ENCODE measurements around the gene YAF2.
"Not testable (repeated sequence)": the region's sequence is repeated elsewhere in the genome, so short reads cannot be mapped to it uniquely, and the experiment has no call there.

YAF2 gene

DNA sequence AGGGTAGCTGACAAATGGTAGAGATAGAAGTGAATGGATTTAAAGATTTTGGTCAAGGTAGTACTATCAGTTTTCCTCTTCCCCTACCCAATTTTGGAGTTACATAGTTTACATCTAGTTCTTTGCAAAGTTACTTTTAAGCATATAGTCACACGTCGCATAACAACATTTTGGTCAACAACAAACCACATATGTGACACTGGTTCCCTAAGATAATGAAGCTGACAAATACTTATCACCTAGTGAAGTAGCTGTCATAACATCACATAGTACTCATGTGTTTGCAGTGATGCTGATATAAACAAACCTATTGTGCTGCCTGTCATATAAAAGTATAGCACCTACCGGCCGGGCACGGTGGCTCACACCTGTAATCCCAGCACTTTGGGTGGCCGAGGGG is 45.4 kb downstream of the YAF2 start:
- no peak for DNase-seq (ENCODE audit: low spot score)

GRCh38 chr12:42192258-42192657 is 45.8 kb downstream of the YAF2 start:
- no peak for DNase-seq (ENCODE audit: low spot score)

DNA sequence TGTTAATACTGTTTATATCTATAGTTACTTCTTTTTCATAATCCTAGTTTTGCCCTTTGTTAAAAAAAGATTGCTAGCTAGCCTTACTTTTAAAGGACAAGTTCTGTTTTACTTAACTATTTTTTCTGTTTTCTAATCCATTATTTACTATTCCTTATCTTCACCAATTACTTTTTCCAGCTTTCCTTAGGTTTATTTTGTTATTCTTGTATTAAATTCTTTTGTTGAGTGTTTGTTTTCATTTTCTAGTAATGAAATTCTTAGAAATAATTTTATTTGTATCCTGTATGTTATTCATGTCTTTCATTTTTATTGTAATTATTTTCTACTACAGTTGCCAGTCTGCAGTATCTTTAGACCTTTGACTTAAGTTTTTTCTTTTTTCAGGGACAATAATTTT is 47.7 kb downstream of the YAF2 start:
- DNase-seq (ENCODE audit: low spot score) = no peak

- not testable (repeated sequence) for DNase-seq (ENCODE audit: low spot score)
These were observed 49.8 kb downstream of the YAF2 start for GRCh38 chr12:42188275-42188674.

GRCh38 chr12:42187799-42188198 is 50.2 kb downstream of the YAF2 start:
- DNase-seq (ENCODE audit: low spot score) = no peak

GRCh38 chr12:42186793-42187192 is 51.3 kb downstream of the YAF2 start:
- no peak for DNase-seq (ENCODE audit: low spot score)

- DNase-seq (ENCODE audit: low spot score) = no peak
These were observed 55.7 kb downstream of the YAF2 start for GRCh38 chr12:42182394-42182793.

- DNase-seq (ENCODE audit: low spot score) = no peak
These were observed 57.0 kb downstream of the YAF2 start for GRCh38 chr12:42180990-42181596.

DNA sequence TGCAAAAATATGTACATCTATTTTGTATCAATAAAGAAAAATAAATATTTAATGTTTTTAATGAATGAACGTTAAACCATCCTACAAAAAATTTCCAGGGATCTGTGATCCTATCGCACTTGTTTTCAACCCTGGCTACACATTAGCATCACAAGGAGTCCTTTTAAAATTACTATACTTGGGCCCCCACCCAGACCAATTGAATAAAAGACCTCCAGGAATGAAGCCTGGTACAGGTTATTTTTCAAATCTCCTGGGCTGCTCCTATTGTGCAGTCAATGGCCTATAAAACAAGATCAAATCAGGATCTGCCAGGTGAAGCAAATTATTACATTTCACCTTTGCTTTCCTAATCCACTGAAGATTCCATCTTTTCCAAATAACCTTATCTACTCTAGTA is 59.9 kb downstream of the YAF2 start:
- DNase-seq (ENCODE audit: low spot score) = no peak

GRCh38 chr12:42174978-42175377 is 63.1 kb downstream of the YAF2 start:
- DNase-seq (ENCODE audit: low spot score) = no peak

- no peak for DNase-seq (ENCODE audit: low spot score)
These were observed 64.0 kb downstream of the YAF2 start for GRCh38 chr12:42173961-42174521.

- DNase-seq (ENCODE audit: low spot score) = no peak
These were observed 65.4 kb downstream of the YAF2 start for GRCh38 chr12:42172441-42173210.

DNA sequence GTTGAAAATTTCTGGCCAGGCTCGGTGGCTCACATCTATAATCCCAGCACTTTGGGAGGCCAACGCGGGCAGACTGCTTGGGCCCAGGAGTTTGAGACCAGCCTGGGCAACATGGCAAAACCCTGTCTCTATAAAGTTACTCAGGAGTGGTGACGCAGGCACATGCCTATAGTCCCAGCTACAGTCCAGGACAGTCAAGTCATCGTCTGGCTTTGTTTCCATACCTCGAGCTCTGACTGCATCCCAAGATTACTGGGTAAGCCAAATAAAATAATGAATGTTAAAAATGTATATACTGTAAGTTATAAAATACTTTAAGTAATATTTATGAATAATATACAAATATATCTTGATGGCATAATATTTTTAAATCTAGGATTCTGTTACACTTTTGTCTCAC is 70.3 kb downstream of the YAF2 start:
- no peak for DNase-seq (ENCODE audit: low spot score)

DNA sequence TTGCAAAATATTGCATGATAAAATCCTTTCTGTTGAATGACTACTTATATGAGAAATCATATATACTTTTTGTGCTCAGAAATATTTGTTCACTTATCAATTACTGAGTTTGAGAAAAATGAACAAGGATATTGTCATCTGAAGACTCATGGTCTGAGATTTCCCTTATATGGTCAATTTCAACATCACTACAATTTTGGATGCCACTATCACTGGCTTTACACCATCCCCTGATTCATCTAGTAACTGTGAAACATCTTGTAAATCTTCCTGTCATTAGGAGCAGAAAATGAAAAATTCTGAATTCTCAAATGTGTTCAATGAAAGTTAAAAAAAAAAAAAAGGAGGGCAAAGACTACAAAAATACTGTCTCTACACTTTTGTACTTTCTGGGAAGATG is 71.5 kb downstream of the YAF2 start:
- no peak for DNase-seq (ENCODE audit: low spot score)

GRCh38 chr12:42163913-42164312 is 74.1 kb downstream of the YAF2 start:
- no peak for DNase-seq (ENCODE audit: low spot score)

DNA sequence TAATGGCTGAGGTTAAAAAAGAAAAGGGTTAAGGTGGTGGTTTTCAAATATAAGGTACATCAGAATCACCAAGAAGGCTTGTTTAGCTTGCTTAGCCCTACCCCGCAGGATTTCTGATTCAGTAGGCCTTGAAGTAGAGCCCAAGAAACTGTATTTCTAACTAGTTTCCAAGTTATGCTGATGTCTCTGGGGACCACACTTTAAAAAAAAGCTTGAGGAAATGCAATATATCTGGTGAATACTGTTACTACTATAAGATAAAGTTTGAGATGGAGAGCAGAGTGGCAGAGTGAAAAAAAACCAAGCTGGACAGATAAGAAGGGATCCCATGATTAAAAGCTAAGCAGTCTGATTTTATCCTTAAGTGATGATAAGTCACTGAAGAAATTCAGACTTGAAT is 75.1 kb downstream of the YAF2 start:
- no peak for DNase-seq (ENCODE audit: low spot score)

- DNase-seq (ENCODE audit: low spot score) = no peak
These were observed 75.9 kb downstream of the YAF2 start for GRCh38 chr12:42162193-42162592.

DNA sequence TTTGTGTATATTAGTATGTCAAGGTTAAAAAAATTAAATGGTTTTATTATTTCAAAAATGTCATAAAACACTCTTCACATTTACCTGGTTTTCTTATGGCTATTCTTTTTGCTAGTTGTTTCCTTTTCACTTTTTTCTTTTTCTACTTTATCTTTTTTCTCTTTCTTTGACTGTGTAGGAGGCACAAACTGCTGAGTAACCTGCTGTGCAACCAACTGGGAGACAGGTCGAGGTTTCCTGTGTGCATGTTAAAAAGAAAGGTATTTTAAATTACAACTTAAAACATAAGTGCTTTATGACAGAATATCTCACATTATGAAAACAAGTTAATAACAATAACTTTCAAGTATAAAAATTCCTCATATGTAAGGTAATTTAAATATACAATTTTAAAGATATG is 76.5 kb downstream of the YAF2 start:
- no peak for DNase-seq (ENCODE audit: low spot score)

DNA sequence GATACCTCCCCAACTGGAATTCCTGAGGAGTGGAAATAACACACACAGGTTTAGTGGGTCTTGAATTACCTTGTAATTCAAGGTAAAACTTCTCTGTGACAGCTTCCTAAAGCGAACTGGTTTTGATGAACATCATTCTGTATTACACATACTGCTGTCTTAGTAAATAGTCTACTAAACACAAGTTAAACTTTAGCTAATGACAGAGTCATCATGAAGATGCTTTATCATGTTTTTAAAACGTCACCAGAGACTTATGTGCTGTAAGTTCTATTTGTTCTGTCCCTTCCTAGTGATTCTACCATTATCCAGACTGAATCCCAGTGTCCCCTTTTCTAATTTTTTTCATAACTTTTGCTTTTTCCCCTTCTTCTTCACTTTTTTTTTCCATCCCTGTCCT is 81.8 kb downstream of the YAF2 start:
- DNase-seq (ENCODE audit: low spot score) = no peak

DNA sequence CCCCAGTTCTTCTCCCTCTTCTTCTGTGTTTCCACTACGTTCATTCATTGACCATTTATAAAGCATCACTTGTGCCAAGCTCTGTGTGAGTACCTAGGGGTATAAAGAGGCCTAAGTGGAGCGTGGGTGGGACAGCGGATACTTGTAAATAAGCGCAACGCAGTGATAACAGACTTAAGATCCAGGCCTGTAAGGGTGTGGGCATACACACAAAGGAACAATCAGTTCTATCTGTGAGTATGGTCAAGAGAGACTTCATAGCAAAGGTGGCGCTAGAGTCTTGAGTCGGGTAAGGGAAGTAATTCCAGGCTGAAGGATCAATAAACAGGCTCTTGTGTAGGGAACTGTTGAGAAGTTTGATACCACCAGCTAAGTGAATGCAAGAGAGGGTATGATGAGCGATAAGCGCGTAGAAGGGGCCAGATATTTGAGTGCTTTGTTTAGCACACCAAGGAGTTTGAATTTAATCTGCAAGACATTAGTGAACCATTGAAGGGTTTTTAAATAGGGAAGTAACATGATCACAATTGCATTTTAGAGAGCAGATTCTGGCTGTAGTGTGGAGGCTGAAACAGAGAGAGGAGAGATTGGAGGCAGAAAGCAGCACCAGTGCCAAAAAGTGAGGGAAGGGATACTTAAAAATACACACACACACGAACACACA is 92.4 kb downstream of the YAF2 start:
- DNase-seq (ENCODE audit: low spot score) = peak; percentile 48

GRCh38 chr12:42145197-42145549 is 92.9 kb downstream of the YAF2 start:
- DNase-seq (ENCODE audit: low spot score) = no peak

- DNase-seq (ENCODE audit: low spot score) = peak; percentile 97
These were observed 93.4 kb downstream of the YAF2 start, which contains the start of gene GXYLT1 for GRCh38 chr12:42144408-42145196. Gene GXYLT1 (minus strand): TSS chr12:42144874. CDS start chr12:42144646, 228 bp downstream.

DNA sequence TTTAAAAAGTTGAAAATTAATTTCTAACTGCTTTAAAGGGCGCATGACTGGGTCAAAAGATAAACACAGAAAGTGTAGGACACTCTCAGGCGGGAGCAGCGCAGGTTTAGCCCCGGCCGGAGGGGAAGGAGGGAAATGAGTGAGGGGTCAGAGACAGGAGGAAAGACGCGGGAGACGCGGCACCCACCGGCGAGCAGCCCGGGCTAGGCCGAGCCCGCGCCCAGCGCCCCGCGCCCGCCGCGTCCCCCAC is 94.0 kb downstream of the YAF2 start:
- no peak for DNase-seq (ENCODE audit: low spot score)
